ENCODE data around the gene RAB39B.

Gene RAB39B

GRCh38 chrX:155215443-155216178, 48.7 kb downstream of the RAB39B start:
- no peak for DNase-seq

GRCh38 chrX:155213731-155214130, 50.6 kb downstream of the RAB39B start:
- DNase-seq = no peak

- DNase-seq = no peak
Measured at GRCh38 chrX:155211208-155211607, 53.1 kb downstream of the RAB39B start.
